GM19467 (cell line): ENCODE data around the gene MTMR10.

Source experiments
- ATAC-seq: cut with Tn5 transposase; IDR thresholded peaks from one replicate; pipeline ENCODE4 v1.9.1; 2021; ENCODE audit warnings: mild to moderate bottlenecking, moderate library complexity; ENCODE audit not compliant: unreplicated experiment

The MTMR10 gene

DNA sequence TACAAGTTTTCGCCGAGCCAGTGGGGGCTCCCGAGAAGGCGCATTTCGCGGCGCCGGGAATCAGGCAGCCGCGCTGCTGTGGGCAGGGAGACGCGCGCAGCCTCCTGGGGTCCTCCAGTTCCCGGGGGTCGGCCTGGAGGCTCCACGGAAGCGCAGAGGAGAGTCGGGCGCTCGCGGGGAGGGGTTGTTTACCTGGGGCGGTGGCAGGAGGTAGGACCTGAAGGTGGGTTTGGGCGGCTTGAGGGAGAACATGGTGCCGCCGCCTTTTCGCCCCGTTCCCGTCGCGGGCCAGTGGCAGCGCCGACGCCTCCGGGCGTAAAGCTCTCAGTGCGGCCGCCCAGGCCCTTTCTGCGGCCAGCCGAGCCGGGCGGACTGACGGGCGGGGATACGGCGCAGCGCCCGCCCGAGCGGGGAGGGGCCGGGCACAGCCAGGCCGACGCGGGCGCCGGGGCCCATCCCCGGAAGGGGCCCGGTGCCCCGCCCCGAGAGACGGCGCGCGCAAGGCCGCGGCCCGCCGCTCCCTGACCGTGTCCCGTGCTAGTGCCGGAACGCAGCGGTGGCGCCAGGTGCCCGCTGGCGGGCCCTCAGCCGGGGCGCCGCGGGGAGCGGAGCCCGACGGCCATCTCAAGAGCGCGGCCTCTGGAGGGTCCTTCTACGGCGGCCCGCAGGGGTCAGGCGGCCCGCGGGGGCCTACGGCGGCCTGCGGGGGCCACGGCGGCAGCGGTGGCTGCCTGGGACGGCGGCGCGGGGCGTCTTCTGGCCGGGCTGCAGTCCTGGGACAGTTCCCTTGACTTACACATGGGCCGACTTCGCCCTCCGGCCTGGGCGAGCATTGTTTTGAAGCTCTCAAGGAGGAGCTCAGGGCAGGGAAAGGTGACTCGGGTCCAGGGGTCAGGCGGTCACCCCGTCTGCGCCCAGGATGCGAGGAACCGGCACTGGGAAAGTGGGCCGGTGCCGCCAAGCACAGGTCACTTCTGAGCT is at the start of gene MTMR10:
Gene MTMR10, minus strand, starts transcription at position 374 of the 981 bp plus-strand sequence. Its CDS starts 122 bp downstream, at position 252.
- peak; percentile 88 for ATAC-seq

- ATAC-seq, result no peak
Observed at GRCh38 chr15:31040611-31041010, 49.2 kb upstream of the MTMR10 start.

DNA sequence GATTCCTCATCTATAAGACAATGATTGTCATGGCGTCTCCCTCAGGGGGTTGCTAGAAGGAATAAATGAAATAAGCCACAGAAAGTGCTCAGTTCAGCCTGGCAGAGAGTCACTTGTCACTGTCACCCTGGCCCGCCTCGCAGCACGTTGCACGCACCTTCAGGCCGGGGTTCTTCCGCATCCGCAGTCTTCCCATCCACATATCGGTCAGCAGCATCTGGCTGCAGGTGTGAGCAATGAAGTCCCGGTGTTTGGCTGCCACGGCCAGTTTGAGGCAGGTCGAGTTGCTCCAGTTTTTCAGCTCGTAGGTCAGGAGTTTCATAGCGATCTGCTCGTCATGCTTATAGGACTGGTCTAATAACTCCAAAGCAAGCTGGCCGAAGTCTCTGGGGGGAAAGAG is 48.5 kb upstream of the MTMR10 start:
- ATAC-seq, result no peak

DNA sequence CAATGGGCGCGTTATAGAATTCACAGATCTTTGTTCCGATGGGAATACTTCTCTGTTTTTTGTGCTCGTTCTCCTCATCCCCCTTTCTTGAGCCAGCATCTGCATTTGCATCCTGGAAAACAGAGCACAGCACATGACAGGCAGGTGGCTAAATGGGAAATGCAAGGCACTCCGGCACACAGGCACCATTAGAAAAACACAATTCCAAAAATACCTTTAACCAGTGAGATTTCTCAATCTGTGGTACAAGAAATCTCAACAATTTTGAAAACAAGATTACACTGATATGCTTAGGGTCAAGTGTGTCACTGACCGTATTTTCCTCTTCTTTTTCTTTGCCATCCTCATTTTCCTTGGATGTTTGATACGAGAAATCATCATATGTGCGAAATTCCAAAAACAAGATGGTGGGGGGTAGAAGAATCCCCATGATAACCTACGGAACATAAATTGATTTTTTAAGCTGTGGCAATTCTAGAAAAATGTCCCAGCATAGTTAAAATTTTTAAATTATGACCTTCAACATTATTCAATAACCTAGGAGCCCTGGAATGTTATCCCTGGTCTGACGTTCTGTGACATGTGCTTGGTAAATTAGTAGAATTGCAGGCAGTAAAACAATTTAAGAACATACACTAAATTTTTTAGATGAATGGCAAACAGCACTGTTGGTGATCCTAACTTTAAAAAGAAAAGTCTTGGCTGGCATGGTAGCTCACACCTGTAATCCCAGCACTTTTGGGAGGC is 46.5 kb upstream of the MTMR10 start:
- no peak for ATAC-seq

DNA sequence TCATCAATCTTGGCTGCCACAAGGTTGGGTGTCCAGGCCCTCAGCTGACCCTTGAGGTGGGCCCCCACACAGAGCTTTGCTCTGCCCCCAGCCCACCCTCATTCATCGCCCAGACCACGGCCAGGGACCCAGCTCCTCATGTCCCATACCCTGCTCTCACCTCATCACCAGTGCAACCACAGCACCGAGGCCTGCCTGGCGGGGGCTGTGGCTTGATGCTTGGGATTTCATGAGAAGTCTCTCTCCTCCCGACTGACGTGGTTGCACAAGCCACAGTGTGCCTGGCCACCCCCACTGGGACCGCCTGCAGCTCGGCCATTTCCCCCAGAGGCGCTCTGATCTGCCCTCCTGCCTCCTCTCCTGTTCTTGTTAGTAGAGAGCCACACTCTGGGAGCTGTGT is 45.4 kb upstream of the MTMR10 start:
- ATAC-seq, result no peak

GRCh38 chr15:31035610-31036009 is 44.2 kb upstream of the MTMR10 start:
- ATAC-seq, result no peak

DNA sequence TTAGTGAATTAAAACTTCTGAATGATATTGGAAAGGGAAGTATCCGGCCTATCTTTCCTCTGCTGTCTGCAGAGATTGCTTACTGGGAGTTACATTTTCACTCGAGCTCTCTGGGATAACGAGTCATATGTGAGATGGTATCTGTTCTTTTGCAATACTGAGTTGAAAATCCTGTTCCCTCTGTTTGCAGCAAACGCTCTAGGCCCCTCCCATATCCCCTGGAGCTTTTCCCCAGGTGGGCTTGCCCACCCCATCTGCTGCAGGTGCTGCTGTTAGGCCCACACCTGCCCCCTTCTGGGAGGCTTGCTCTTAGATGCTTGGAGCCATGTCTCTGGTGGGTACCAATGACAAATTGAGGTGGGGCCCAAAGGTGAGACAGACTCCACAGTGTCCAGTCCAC is 42.7 kb upstream of the MTMR10 start:
- no peak for ATAC-seq

DNA sequence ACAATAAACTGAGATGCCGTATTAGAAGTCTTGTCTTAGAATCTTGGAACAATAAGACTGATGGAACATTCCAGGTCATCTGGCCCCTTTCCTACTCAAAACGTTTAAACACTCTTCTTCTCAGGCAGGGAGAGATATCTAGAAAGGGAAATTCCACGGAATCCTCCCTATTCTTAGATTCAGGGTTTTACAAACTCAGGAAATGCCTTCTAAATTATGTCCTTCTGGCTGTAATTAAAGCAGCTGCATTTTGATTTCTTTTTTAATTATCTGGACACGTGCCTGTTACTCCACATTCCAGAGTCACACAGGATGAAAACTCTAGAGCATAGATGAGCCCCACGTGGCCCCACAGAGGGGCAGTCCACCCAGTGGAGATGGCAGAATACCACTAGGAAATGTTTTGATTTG is 41.5 kb upstream of the MTMR10 start:
- ATAC-seq, result no peak

GRCh38 chr15:31031471-31032067 is 40.1 kb upstream of the MTMR10 start:
- ATAC-seq, result no peak

DNA sequence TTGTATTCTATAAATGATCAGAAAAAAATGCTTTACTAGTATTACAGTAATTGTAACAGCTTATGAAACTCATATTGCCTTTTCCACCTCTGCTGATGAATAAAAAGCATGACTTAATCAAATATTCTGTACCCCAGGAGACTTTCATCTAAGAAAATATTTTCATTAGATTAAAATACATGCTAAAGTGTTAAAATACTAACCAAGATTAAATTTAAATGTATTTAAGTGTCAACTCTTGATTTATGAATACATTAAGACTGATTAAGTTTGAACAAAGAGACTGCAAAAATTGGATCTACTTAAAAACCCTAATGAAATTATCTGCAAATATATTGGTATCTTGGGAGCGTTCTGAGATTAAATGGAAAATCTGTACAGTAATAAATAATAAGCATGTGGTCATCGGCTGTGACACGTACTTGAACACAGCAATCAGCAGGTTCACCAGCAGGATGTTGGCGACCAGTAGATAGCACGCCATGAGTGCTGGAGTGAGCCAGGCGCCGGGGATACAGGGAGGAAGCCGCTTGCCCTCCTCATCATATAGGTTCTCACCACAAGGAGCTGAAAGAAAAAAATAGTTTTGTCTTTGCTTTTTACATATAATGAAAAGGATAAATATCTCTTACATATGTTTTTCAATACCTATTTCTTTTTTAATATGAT is 36.6 kb upstream of the MTMR10 start:
- ATAC-seq, result no peak

- ATAC-seq, result no peak
Observed at GRCh38 chr15:31025996-31026395, 34.6 kb upstream of the MTMR10 start.

DNA sequence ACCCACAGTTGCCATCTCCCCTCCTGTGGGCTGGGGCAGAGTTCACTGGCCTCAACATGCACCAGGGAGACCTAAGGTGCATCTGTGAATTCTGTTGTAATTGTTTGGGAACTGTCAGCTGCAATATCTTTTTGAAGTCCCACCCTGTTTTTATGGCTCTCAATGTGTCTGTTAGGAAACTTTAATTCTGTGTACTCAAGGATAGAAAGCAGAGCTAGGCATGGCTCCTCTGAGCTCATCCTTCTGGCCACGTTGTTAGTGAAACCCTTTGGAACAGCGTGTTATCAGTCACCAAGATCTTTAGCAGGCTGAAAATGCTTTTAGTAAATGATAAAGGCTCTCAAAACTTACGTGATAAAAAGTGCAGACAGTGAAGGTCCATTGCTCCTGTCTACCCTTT is 33.6 kb upstream of the MTMR10 start:
- ATAC-seq, result no peak

DNA sequence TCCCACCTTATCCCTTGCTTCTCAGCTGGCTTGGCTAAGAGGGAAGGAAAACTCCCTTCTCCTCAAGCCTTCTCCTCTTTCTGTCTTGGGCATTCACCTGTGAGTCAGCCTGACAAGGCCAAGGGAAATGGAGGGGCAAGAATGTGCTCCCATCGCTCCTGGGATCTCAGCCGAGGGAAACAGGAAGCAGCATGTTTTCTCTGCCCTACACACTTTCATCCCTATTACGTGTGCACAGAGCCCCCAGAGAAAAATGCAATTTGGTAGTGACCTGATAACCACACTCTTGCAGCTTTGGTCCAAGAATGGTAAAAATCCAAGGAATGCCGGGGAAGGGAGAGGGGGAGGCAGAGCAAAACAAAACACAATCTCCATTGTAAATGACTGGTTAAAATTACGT is 32.9 kb upstream of the MTMR10 start:
- no peak for ATAC-seq

GRCh38 chr15:31023841-31024240 is 32.4 kb upstream of the MTMR10 start:
- no peak for ATAC-seq

- no peak for ATAC-seq
Observed at GRCh38 chr15:31021067-31021665, 29.7 kb upstream of the MTMR10 start.

GRCh38 chr15:31020542-31020941 is 29.1 kb upstream of the MTMR10 start:
- no peak for ATAC-seq

GRCh38 chr15:31019986-31020385 is 28.6 kb upstream of the MTMR10 start:
- ATAC-seq, result no peak

DNA sequence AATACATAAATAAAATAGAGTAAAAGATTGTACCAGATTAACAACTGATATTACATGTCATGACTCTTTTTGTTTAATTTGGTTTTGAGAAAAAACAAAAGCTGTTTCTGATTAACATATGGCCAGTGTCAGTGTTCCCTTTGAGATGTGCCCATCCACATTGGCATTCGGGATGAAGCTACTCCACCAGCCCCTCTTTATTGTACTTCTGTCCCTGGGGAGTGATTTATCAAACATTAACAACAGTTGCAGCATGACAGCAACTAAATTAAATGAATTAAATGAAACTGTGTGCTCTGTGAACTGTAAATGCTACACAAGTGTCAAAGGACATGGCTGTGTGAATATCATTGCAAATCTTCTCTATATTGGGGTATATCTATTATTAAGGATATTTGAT is 25.9 kb upstream of the MTMR10 start:
- no peak for ATAC-seq

- no peak for ATAC-seq
Observed at GRCh38 chr15:31016446-31016915, 25.1 kb upstream of the MTMR10 start.

GRCh38 chr15:31014608-31014925 is 23.1 kb upstream of the MTMR10 start:
- ATAC-seq, result no peak
